GM12878 (cell line): ENCODE results near the gene CENPK. TPM values are rescaled to one million over a fixed set of nuclear protein-coding genes. Genes with fewer than 3 reads are reported as not detected.
A peak's percentile ranks its signal among the peaks of the same experiment; 100 is the strongest.

Source experiments
- BACH1 ChIP-seq: fragments of 450-650 bp; IDR thresholded peaks from 2 replicates; pipeline ENCODE4 v1.6.1; 2017; ENCODE audit warnings: mild to moderate bottlenecking, borderline replicate concordance
- BCL11A ChIP-seq: IDR thresholded peaks from 2 replicates; pipeline ENCODE4 v1.6.1; 2011; ENCODE audit warnings: low read depth, low read length
- CREB1 ChIP-seq: IDR thresholded peaks from 2 replicates; pipeline ENCODE4 v1.6.1; 2012; ENCODE audit warnings: low read depth, mild to moderate bottlenecking, inconsistent platforms
- CTCF ChIP-seq, 3 experiments: IDR thresholded peaks in 2 of 3; conservative IDR thresholded peaks in 1 of 3; 2 replicates each; pipeline ENCODE4 v1.5.1; 2011; ENCODE audit warnings: low read depth in 3 of 3, low read length in 3 of 3, mild to moderate bottlenecking in 3 of 3, control low read depth in 2 of 3, moderate library complexity in 2 of 3, inconsistent platforms in 1 of 3, mixed read lengths in 1 of 3; ENCODE audit not compliant: control insufficient read depth in 2 of 3, insufficient read depth in 1 of 3; ENCODE audit errors: extremely low read depth in 1 of 3
- EP300 ChIP-seq, 2 experiments: fragments of 150-350 bp in 1 of 2; IDR thresholded peaks; 2 replicates each; pipeline ENCODE4 v1.6.1; 2011 to 2012; ENCODE audit warnings: low read depth in 2 of 2, low read length in 2 of 2, borderline replicate concordance in 1 of 2, improper control_type of control experiment in 1 of 2, inconsistent platforms in 1 of 2; ENCODE audit not compliant: control insufficient read depth in 1 of 2
- JUNB ChIP-seq: IDR thresholded peaks from 2 replicates; pipeline ENCODE4 v1.6.1; 2016; ENCODE audit warnings: antibody characterized with exemption, mild to moderate bottlenecking
- NFIC ChIP-seq: IDR thresholded peaks from 2 replicates; pipeline ENCODE4 v1.6.1; 2012; ENCODE audit warnings: low read depth, mild to moderate bottlenecking, inconsistent platforms, low read length, moderate library complexity
- NR2C1 ChIP-seq: fragments of 450-650 bp; IDR thresholded peaks from 2 replicates; pipeline ENCODE4 v1.6.1; 2017; ENCODE audit warnings: antibody characterized with exemption, mild to moderate bottlenecking, moderate library complexity
- POLR2AphosphoS5 ChIP-seq: IDR thresholded peaks from 2 replicates; pipeline ENCODE4 v1.6.1; 2011; ENCODE audit warnings: mild to moderate bottlenecking, low read length, inconsistent platforms
- POU2F2 ChIP-seq: IDR thresholded peaks from 3 replicates; pipeline ENCODE4 v1.6.1; 2011; ENCODE audit warnings: low read depth, mild to moderate bottlenecking, low read length, borderline replicate concordance
- RAD21 ChIP-seq: IDR thresholded peaks from 2 replicates; pipeline ENCODE4 v1.6.1; 2011; ENCODE audit warnings: mild to moderate bottlenecking, low read depth, low read length, moderate library complexity; ENCODE audit not compliant: insufficient read depth
- RB1 ChIP-seq: fragments of 450-650 bp; formaldehyde crosslinking; IDR thresholded peaks from 2 replicates; pipeline ENCODE4 v1.6.1; 2017; ENCODE audit warnings: mild to moderate bottlenecking, borderline replicate concordance
- SIX5 ChIP-seq: IDR thresholded peaks from 2 replicates; pipeline ENCODE4 v1.6.1; 2011; ENCODE audit warnings: mild to moderate bottlenecking, low read depth, low read length, moderate library complexity; ENCODE audit not compliant: severe bottlenecking
- SKIL ChIP-seq: fragments of 450-650 bp; IDR thresholded peaks from 2 replicates; pipeline ENCODE4 v1.6.1; 2017; ENCODE audit warnings: mild to moderate bottlenecking, low read depth, inconsistent platforms; ENCODE audit not compliant: poor library complexity, severe bottlenecking
- YY1 ChIP-seq: IDR thresholded peaks from 2 replicates; pipeline ENCODE4 v1.6.1; 2011; ENCODE audit warnings: low read depth, mild to moderate bottlenecking, low read length
- polyA plus RNA-seq, 11 experiments: library from polyadenylated mRNA; depleted of rRNA in 4 of 11; unstranded in 6 of 11; stranded (reverse) in 5 of 11; fragments of >200 nt; fragmentation: Nextera tagmentation in 4 of 11; fragmentation: Illumina TruSeq in 1 of 11; extraction: Ambion mirVana in 4 of 11; extraction: Trizol in 1 of 11; gene quantifications; 1 replicate in 1 of 11; 2 replicates in 10 of 11; pipeline versions ENCODE4 v1.2.1 to v1.2.3, GENCODE V29; 2011 to 2016; ENCODE audit warnings: inconsistent platforms in 2 of 11, missing spikeins in 2 of 11, low read depth in 1 of 11
- total RNA-seq, 4 experiments: library from RNA; depleted of rRNA in 3 of 4; stranded (reverse); fragments of >200 nt in 3 of 4; fragmentation: Illumina TruSeq in 1 of 4; extraction: Trizol in 1 of 4; gene quantifications; 2 replicates each; pipeline versions ENCODE4 v1.2.1 to v1.2.3, GENCODE V29; 2013 to 2021
- TF ChIP-seq, protein P1 (sequence below): fragments of 450-650 bp; formaldehyde crosslinking; IDR thresholded peaks from 2 replicates; pipeline ENCODE4 v1.5.0; 2022; ENCODE audit warnings: mild to moderate bottlenecking, missing genetic modification characterization
- TF ChIP-seq, protein P2 (sequence below): IDR thresholded peaks from 2 replicates; pipeline ENCODE4 v1.6.1; 2012; ENCODE audit warnings: mild to moderate bottlenecking, low read depth, low read length

CENPK gene
- total and polyA plus RNA-seq, 10 of the 15 experiments (the other 5 are each of a cell fraction or from before 2014, with no cell fraction given) = 29.5 to 94.3 (median 43.2) TPM

DNA sequence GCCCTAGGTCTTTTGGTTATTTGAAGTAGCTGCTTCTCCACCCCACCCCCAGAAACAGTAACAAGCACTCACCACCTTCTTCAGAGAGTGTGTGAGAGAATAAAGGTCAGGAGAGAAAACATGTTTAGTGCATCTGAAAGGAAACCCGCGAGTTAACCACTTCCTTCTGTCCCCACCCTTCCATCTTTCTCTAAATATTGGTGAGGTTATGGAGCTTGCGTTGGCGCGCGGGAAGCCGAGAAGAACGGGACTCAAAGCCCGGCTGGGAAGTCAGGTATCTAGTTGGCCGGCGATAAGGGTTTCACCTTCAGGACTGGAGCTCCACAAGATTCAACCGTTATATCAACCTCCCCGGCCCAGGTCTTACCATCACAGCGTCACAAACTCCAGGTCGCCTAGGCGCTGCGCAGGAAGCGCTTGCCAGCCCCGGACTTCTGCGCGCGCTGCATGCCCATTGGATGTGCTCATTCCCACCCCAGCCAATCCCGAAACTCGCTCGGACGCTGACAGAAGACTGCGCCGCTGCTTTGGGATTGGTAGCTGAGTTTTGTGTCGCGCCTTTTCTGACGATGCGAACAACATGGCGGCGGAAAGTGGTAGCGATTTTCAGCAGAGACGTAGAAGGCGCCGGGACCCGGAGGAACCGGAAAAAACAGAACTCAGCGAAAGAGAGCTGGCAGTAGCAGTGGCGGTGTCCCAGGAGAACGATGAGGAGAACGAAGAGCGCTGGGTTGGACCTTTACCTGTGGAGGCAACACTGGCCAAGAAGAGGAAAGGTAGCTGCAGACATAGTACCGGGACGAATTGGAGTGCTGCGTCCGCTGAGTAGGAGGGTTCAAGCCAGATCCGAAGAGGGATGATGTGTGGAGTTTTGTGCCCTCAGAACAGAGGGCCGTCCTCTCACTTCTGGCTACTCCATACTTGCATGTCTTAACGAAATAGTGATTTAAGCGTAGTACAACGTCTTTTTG lies at the start of gene CENPK, which contains the start of gene PPWD1 (continued):
- peak; percentile 43; the same call in 1 of the 2 replicates for TF ChIP-seq NFIC
- TF ChIP-seq CREB1 = peak; percentile 100
- no peak for TF ChIP-seq CTCF (IDR thresholded peaks at IDR 0.05 in 2 of 3, conservative IDR thresholded peaks at IDR 0.05 in 1 of 3; ENCODE audit: control insufficient read depth in 2 of 3, extremely low read depth in 1 of 3, insufficient read depth in 1 of 3, low read depth in 3 of 3, low read length in 3 of 3)
- no peak for TF ChIP-seq NR2C1
- peak; percentile 90 for TF ChIP-seq POLR2AphosphoS5
- TF ChIP-seq, protein P1, sequence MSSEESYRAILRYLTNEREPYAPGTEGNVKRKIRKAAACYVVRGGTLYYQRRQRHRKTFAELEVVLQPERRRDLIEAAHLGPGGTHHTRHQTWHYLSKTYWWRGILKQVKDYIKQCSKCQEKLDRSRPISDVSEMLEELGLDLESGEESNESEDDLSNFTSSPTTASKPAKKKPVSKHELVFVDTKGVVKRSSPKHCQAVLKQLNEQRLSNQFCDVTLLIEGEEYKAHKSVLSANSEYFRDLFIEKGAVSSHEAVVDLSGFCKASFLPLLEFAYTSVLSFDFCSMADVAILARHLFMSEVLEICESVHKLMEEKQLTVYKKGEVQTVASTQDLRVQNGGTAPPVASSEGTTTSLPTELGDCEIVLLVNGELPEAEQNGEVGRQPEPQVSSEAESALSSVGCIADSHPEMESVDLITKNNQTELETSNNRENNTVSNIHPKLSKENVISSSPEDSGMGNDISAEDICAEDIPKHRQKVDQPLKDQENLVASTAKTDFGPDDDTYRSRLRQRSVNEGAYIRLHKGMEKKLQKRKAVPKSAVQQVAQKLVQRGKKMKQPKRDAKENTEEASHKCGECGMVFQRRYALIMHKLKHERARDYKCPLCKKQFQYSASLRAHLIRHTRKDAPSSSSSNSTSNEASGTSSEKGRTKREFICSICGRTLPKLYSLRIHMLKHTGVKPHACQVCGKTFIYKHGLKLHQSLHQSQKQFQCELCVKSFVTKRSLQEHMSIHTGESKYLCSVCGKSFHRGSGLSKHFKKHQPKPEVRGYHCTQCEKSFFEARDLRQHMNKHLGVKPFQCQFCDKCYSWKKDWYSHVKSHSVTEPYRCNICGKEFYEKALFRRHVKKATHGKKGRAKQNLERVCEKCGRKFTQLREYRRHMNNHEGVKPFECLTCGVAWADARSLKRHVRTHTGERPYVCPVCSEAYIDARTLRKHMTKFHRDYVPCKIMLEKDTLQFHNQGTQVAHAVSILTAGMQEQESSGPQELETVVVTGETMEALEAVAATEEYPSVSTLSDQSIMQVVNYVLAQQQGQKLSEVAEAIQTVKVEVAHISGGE (CRISPR knock-in tag) = no peak
- TF ChIP-seq, protein P2, sequence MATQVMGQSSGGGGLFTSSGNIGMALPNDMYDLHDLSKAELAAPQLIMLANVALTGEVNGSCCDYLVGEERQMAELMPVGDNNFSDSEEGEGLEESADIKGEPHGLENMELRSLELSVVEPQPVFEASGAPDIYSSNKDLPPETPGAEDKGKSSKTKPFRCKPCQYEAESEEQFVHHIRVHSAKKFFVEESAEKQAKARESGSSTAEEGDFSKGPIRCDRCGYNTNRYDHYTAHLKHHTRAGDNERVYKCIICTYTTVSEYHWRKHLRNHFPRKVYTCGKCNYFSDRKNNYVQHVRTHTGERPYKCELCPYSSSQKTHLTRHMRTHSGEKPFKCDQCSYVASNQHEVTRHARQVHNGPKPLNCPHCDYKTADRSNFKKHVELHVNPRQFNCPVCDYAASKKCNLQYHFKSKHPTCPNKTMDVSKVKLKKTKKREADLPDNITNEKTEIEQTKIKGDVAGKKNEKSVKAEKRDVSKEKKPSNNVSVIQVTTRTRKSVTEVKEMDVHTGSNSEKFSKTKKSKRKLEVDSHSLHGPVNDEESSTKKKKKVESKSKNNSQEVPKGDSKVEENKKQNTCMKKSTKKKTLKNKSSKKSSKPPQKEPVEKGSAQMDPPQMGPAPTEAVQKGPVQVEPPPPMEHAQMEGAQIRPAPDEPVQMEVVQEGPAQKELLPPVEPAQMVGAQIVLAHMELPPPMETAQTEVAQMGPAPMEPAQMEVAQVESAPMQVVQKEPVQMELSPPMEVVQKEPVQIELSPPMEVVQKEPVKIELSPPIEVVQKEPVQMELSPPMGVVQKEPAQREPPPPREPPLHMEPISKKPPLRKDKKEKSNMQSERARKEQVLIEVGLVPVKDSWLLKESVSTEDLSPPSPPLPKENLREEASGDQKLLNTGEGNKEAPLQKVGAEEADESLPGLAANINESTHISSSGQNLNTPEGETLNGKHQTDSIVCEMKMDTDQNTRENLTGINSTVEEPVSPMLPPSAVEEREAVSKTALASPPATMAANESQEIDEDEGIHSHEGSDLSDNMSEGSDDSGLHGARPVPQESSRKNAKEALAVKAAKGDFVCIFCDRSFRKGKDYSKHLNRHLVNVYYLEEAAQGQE = no peak
- TF ChIP-seq SIX5 = peak; percentile 52
- TF ChIP-seq POU2F2 = peak; percentile 70
- no peak for TF ChIP-seq BCL11A
- TF ChIP-seq SKIL = peak; percentile 87
- TF ChIP-seq EP300 (IDR thresholded peaks at IDR 0.05; ENCODE audit: borderline replicate concordance in 1 of 2, control insufficient read depth in 1 of 2, low read depth in 2 of 2, low read length in 2 of 2) = 0 out of 4 replicates have a peak, but pooled peaks of 1 of the 2 experiments have one; percentile 28
- TF ChIP-seq JUNB = no peak
- TF ChIP-seq RB1 = peak; percentile 99
- TF ChIP-seq RAD21 = 0 out of 2 replicates have a peak, but pooled peaks have one; percentile 1
- peak; percentile 99 for TF ChIP-seq YY1
- TF ChIP-seq BACH1 = no peak
